Fibroblast of lung (primary cell): ENCODE data around the gene ARHGEF7. TPM values are rescaled to one million over a fixed set of nuclear protein-coding genes. Genes with fewer than 3 reads are reported as not detected.

Experiments
- DNase-seq, 2 donors: peaks; one replicate each; pipeline versions ENCODE4 v3.0.0 to v3.0.0-alpha.2; 2010; ENCODE audit warnings: low read depth in 2 of 2
- H2AFZ ChIP-seq: 2 replicates; pipeline ENCODE4 v1.5.1; 2012; ENCODE audit warnings: low read length, control low read depth, inconsistent platforms
- H3K27ac ChIP-seq: 2 replicates; pipeline ENCODE4 v1.5.1; 2011; ENCODE audit warnings: low read length, control low read depth; ENCODE audit not compliant: insufficient read depth
- H3K27me3 ChIP-seq: 2 replicates; pipeline ENCODE4 v1.5.1; 2011; ENCODE audit warnings: mild to moderate bottlenecking, low read length; ENCODE audit not compliant: control insufficient read depth, insufficient read depth
- H3K36me3 ChIP-seq: 2 replicates; pipeline ENCODE4 v1.5.1; 2011; ENCODE audit warnings: low read length; ENCODE audit not compliant: control insufficient read depth, insufficient read depth
- H3K4me1 ChIP-seq: 2 replicates; pipeline ENCODE4 v1.5.1; 2011; ENCODE audit warnings: low read length; ENCODE audit not compliant: control insufficient read depth, insufficient read depth; ENCODE audit errors: extremely low read depth
- H3K4me2 ChIP-seq: 2 replicates; pipeline ENCODE4 v1.5.1; 2011; ENCODE audit warnings: low read length, control low read depth; ENCODE audit not compliant: insufficient read depth; ENCODE audit errors: extremely low read depth
- H3K4me3 ChIP-seq, 4 experiments: fragments of 200-600 bp in 1 of 4; sonication (generic) in 1 of 4; replicated peaks in 1 of 4; 2 replicates each; pipeline ENCODE4 v1.5.1; 2011 to 2016; ENCODE audit warnings: low read length in 4 of 4, low read depth in 3 of 4, mild to moderate bottlenecking in 3 of 4, control low read depth in 2 of 4, inconsistent platforms in 1 of 4, mixed read lengths in 1 of 4; ENCODE audit not compliant: insufficient read depth in 1 of 4; ENCODE audit errors: control extremely low read depth in 1 of 4
- H3K79me2 ChIP-seq: 2 replicates; pipeline ENCODE4 v1.5.1; 2012; ENCODE audit warnings: mild to moderate bottlenecking, low read length, inconsistent platforms; ENCODE audit not compliant: control insufficient read depth, insufficient read depth
- H3K9ac ChIP-seq: 2 replicates; pipeline ENCODE4 v1.5.1; 2011; ENCODE audit warnings: mild to moderate bottlenecking, low read length, control low read depth; ENCODE audit not compliant: insufficient read depth
- H3K9me3 ChIP-seq: 2 replicates; pipeline ENCODE4 v1.5.1; 2012; ENCODE audit warnings: low read depth, low read length; ENCODE audit not compliant: control insufficient read depth, insufficient read depth
- H4K20me1 ChIP-seq: 2 replicates; pipeline ENCODE4 v1.5.1; 2011; ENCODE audit warnings: low read length; ENCODE audit not compliant: control insufficient read depth, insufficient read depth; ENCODE audit errors: extremely low read depth
- EZH2 ChIP-seq: IDR thresholded peaks from 2 replicates; pipeline ENCODE4 v1.5.1; 2012; ENCODE audit warnings: low read length, control low read depth, mild to moderate bottlenecking; ENCODE audit errors: missing control alignments
- polyA plus RNA-seq, 2 donors: library from polyadenylated mRNA; depleted of rRNA in 1 of 2; stranded (reverse) in 1 of 2; unstranded in 1 of 2; fragments of >200 nt; gene quantifications; 2 replicates each; pipeline ENCODE4 v1.2.1, GENCODE V29; 2011 to 2012; ENCODE audit warnings: missing spikeins in 1 of 2
- total RNA-seq: library from RNA; depleted of rRNA; stranded (reverse); fragments of >200 nt; gene quantifications from 2 replicates; pipeline ENCODE4 v1.2.1, GENCODE V29; 2014
- TF ChIP-seq, protein P1 (sequence below), 2 donors: IDR thresholded peaks in 1 of 2; conservative IDR thresholded peaks in 1 of 2; 1 replicate in 1 of 2; 2 replicates in 1 of 2; pipeline ENCODE4 v1.5.1; 2011 to 2012; ENCODE audit warnings: low read length in 2 of 2, control low read depth in 1 of 2, inconsistent platforms in 1 of 2, low read depth in 1 of 2, mild to moderate bottlenecking in 1 of 2

Gene ARHGEF7
- total and polyA plus RNA-seq, 2 donors (not counting 1 experiment from before 2014, with no cell fraction given) = 29.1 to 42.8 TPM

GRCh38 chr13:111228262-111229144 lies 113.4 kb downstream of the ARHGEF7 start:
- Histone ChIP-seq H3K4me3 (no peak overlapping the region), H3K9ac (no peak overlapping the region), H3K27ac (no peak overlapping the region), H4K20me1 (peaks cover under 1% of the 10 kb centered on the region), H3K36me3 (peaks cover 2% of the 10 kb centered on the region), H3K4me1 (peaks cover 3% of the 10 kb centered on the region), H3K9me3 (no peaks in the 10 kb centered on the region), H3K27me3 (no peaks in the 10 kb centered on the region), H2AFZ (no peak overlapping the region), H3K4me2 (no peak overlapping the region), H3K79me2 (peaks cover 15% of the 10 kb centered on the region)
- TF ChIP-seq EZH2 = no peak
- TF ChIP-seq, protein P1, sequence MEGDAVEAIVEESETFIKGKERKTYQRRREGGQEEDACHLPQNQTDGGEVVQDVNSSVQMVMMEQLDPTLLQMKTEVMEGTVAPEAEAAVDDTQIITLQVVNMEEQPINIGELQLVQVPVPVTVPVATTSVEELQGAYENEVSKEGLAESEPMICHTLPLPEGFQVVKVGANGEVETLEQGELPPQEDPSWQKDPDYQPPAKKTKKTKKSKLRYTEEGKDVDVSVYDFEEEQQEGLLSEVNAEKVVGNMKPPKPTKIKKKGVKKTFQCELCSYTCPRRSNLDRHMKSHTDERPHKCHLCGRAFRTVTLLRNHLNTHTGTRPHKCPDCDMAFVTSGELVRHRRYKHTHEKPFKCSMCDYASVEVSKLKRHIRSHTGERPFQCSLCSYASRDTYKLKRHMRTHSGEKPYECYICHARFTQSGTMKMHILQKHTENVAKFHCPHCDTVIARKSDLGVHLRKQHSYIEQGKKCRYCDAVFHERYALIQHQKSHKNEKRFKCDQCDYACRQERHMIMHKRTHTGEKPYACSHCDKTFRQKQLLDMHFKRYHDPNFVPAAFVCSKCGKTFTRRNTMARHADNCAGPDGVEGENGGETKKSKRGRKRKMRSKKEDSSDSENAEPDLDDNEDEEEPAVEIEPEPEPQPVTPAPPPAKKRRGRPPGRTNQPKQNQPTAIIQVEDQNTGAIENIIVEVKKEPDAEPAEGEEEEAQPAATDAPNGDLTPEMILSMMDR (conservative IDR thresholded peaks at IDR 0.05 in 1 of 2, IDR thresholded peaks at IDR 0.05 in 1 of 2; ENCODE audit: low read depth in 1 of 2, low read length in 2 of 2) = no peak
- DNase-seq = peak; percentile 76 to 93

GRCh38 chr13:111230385-111230930 lies 115.3 kb downstream of the ARHGEF7 start:
- Histone ChIP-seq H3K4me3 (no peak overlapping the region), H3K4me1 (peaks cover 3% of the 10 kb centered on the region), H3K27ac (no peak overlapping the region), H3K27me3 (no peaks in the 10 kb centered on the region), H2AFZ (no peak overlapping the region), H3K9ac (no peak overlapping the region), H4K20me1 (peaks cover 1% of the 10 kb centered on the region), H3K79me2 (peaks cover 7% of the 10 kb centered on the region), H3K9me3 (no peaks in the 10 kb centered on the region), H3K36me3 (peaks cover 2% of the 10 kb centered on the region), H3K4me2 (no peak overlapping the region)
- no peak for DNase-seq
- TF ChIP-seq, protein P1 (conservative IDR thresholded peaks at IDR 0.05 in 1 of 2, IDR thresholded peaks at IDR 0.05 in 1 of 2; ENCODE audit: low read depth in 1 of 2, low read length in 2 of 2) = no peak
- TF ChIP-seq EZH2 = no peak

- peaks cover 3% of the 10 kb centered on the region for H3K4me1 ChIP-seq
- no peak overlapping the region for H3K9ac ChIP-seq
- H3K27ac ChIP-seq = no peak overlapping the region
- DNase-seq = no peak
- no peak overlapping the region for H2AFZ ChIP-seq
- no peak overlapping the region for H3K4me3 ChIP-seq
- no peaks in the 10 kb centered on the region for H3K27me3 ChIP-seq
- peaks cover 2% of the 10 kb centered on the region for H3K36me3 ChIP-seq
- TF ChIP-seq, protein P1 (conservative IDR thresholded peaks at IDR 0.05 in 1 of 2, IDR thresholded peaks at IDR 0.05 in 1 of 2; ENCODE audit: low read depth in 1 of 2, low read length in 2 of 2) = no peak
- TF ChIP-seq EZH2 = no peak
- H3K4me2 ChIP-seq = no peak overlapping the region
- peaks cover 1% of the 10 kb centered on the region for H4K20me1 ChIP-seq
- H3K79me2 ChIP-seq = peaks cover 4% of the 10 kb centered on the region
- no peaks in the 10 kb centered on the region for H3K9me3 ChIP-seq
Observed at GRCh38 chr13:111232191-111232590, 117.1 kb downstream of the ARHGEF7 start.
